ENCODE data around the gene CLDN19. TPM values are rescaled to one million over a fixed set of nuclear protein-coding genes. Genes with fewer than 3 reads are reported as not detected.

Gene CLDN19
- total RNA-seq, 1 experiment from 2014 or later = 0.05 TPM

GRCh38 chr1:42756956-42757891, 17.2 kb upstream of the CLDN19 start:
- intact Hi-C loops (cut with micrococcal nuclease; ENCODE audit: unreplicated experiment) (no loop called here), in situ Hi-C loops (cut with HindIII; ENCODE audit: low pct_unique_long_range_greater_than_20kb, low sequenced_read_pairs) (no loop called here)
- H3K4me3 ChIP-seq (ENCODE audit: low read depth in 2 of 2, low read length in 2 of 2) = no peak overlapping the region
- TF ChIP-seq POLR2AphosphoS5 (IDR thresholded peaks at IDR 0.05; ENCODE audit: low read depth, low read length) (no peak), TCF7L2 (IDR thresholded peaks at IDR 0.05; ENCODE audit: low read depth, low read length) (no peak), SIN3A (IDR thresholded peaks at IDR 0.05; ENCODE audit: borderline replicate concordance, insufficient read depth, low read depth, low read length) (no peak), CTCF (IDR thresholded peaks at IDR 0.05) (peak; percentile 88), REST (IDR thresholded peaks at IDR 0.05; ENCODE audit: insufficient read depth in 1 of 2, low read depth in 2 of 2, low read length in 1 of 2) (no peak)
- peak overlapping the region; percentile 48 for H3K27ac ChIP-seq (ENCODE audit: low read length)
- CTCF ChIA-PET = interaction anchor here (0.6 to 0.8 kb wide), 4 partner anchors 9 to 441 kb away, joined by 3 to 8 read pairs (median 5); no protein-coding TSS in a partner anchor
- POLR2A ChIA-PET = no interaction called here
- H3K36me3 ChIP-seq (ENCODE audit: control insufficient read depth, insufficient read depth, low read length) = peaks cover 26% of the 10 kb centered on the region
- DNase-seq (ENCODE audit: low read depth, low spot score) (no peak), ATAC-seq (peak; percentile 88)
- no TSS peak for BruUV-seq (replicated peaks)
- no peaks in the 10 kb centered on the region for H3K27me3 ChIP-seq (ENCODE audit: control insufficient read depth, insufficient read depth, low read length)
- no peaks in the 10 kb centered on the region for H3K9me3 ChIP-seq (ENCODE audit: control insufficient read depth, insufficient read depth, low read depth, low read length)
- no peaks in the 10 kb centered on the region for H3K4me1 ChIP-seq (ENCODE audit: control insufficient read depth, insufficient read depth, low read length)

GRCh38 chr1:42753070-42753469, 13.0 kb upstream of the CLDN19 start:
- in situ Hi-C loops (cut with HindIII; ENCODE audit: low pct_unique_long_range_greater_than_20kb, low sequenced_read_pairs) (no loop called here), intact Hi-C loops (cut with micrococcal nuclease; ENCODE audit: unreplicated experiment) (no loop called here)
- DNase-seq (ENCODE audit: low read depth, low spot score) (no peak), ATAC-seq (no peak)
- ChIA-PET POLR2A (no interaction called here), CTCF (interaction anchor here (0.6 kb wide), 1 partner anchor 22 kb away, joined by 4 read pairs; no protein-coding TSS in a partner anchor)
- BruUV-seq (replicated peaks) = no TSS peak
- no peaks in the 10 kb centered on the region for H3K27me3 ChIP-seq (ENCODE audit: control insufficient read depth, insufficient read depth, low read length)
- H3K27ac ChIP-seq (ENCODE audit: low read length) = no peak overlapping the region
- H3K36me3 ChIP-seq (ENCODE audit: control insufficient read depth, insufficient read depth, low read length) = peaks cover 25% of the 10 kb centered on the region
- no peaks in the 10 kb centered on the region for H3K9me3 ChIP-seq (ENCODE audit: control insufficient read depth, insufficient read depth, low read depth, low read length)
- no peaks in the 10 kb centered on the region for H3K4me1 ChIP-seq (ENCODE audit: control insufficient read depth, insufficient read depth, low read length)
- TF ChIP-seq TCF7L2 (IDR thresholded peaks at IDR 0.05; ENCODE audit: low read depth, low read length) (no peak), POLR2AphosphoS5 (IDR thresholded peaks at IDR 0.05; ENCODE audit: low read depth, low read length) (no peak), CTCF (IDR thresholded peaks at IDR 0.05) (no peak), SIN3A (IDR thresholded peaks at IDR 0.05; ENCODE audit: borderline replicate concordance, insufficient read depth, low read depth, low read length) (no peak), REST (IDR thresholded peaks at IDR 0.05; ENCODE audit: insufficient read depth in 1 of 2, low read depth in 2 of 2, low read length in 1 of 2) (no peak)
- no peak overlapping the region for H3K4me3 ChIP-seq (ENCODE audit: low read depth in 2 of 2, low read length in 2 of 2)
